RWPE1 (cell line): Measurements from ENCODE around the gene CORO2B.
"Not testable (repeated sequence)": the region's sequence is repeated elsewhere in the genome, so short reads cannot be mapped to it uniquely, and the experiment has no call there.

Source experiments
- CTCF ChIA-PET: fragments of 350-600 bp; sonication (Branson Sonifier 250); formaldehyde crosslinking; extraction: SDS; loops from one replicate; lab custom pipeline; 2021; lab: Yijun Ruan, JAX
- POLR2A ChIA-PET: fragments of 400-600 bp; formaldehyde crosslinking; extraction: SDS; loops from one replicate; lab custom pipeline; 2020; ENCODE audit warnings: antibody characterized with exemption; ENCODE audit not compliant: low non-redundant PET; lab: Yijun Ruan, JAX
- DNase-seq: peaks from one replicate; pipeline ENCODE4 v3.0.0; 2012; ENCODE audit warnings: low spot score
- H3K27ac ChIP-seq: fragments of 450-650 bp; 2 replicates; pipeline ENCODE4 v1.5.1; 2017
- TF ChIP-seq, protein P1 (sequence below): fragments of 450-650 bp; conservative IDR thresholded peaks from 2 replicates; pipeline ENCODE4 v1.5.1; 2017; ENCODE audit warnings: low read depth, mild to moderate bottlenecking

CORO2B gene

DNA sequence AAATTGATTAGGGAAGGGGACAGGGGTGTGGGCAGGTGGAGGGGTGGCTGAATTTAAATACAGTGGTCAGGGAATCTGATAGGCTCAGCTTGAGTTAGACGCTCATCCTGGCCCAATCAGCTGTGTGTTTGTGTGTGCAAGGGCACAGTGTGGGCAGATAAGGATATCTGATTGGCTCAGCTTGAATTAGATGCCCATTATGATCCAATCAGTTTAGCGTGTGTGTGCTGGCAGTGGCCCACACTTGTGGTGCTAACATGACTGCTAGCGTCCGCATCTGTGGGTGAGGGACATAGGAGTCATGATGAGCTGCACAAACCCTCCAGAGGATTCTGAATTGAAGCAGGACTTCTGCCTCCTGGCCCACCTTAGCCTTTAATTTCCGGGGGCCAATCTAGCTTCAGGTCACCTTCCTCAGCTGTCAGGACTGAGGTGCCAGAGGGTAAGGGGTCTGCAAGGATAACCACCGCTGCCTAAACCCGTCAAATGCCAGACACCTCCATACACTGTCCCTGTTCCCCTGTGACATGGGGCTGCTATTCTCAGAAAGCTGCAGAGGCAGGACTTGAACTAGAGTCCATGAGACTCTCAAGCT is 97.3 kb downstream of the CORO2B start:
- no peak overlapping the region for H3K27ac ChIP-seq
- DNase-seq, result no peak
- ChIA-PET CTCF (interaction anchor here (0.5 to 4.6 kb wide), 5 partner anchors 16 to 370 kb away, joined by 3 to 90 read pairs (median 7); no protein-coding TSS in a partner anchor), POLR2A (interaction anchor here (0.7 kb wide), 1 partner anchor 18 kb away, joined by 3 read pairs; no protein-coding TSS in a partner anchor)
- TF ChIP-seq, protein P1, sequence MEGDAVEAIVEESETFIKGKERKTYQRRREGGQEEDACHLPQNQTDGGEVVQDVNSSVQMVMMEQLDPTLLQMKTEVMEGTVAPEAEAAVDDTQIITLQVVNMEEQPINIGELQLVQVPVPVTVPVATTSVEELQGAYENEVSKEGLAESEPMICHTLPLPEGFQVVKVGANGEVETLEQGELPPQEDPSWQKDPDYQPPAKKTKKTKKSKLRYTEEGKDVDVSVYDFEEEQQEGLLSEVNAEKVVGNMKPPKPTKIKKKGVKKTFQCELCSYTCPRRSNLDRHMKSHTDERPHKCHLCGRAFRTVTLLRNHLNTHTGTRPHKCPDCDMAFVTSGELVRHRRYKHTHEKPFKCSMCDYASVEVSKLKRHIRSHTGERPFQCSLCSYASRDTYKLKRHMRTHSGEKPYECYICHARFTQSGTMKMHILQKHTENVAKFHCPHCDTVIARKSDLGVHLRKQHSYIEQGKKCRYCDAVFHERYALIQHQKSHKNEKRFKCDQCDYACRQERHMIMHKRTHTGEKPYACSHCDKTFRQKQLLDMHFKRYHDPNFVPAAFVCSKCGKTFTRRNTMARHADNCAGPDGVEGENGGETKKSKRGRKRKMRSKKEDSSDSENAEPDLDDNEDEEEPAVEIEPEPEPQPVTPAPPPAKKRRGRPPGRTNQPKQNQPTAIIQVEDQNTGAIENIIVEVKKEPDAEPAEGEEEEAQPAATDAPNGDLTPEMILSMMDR, result no peak

DNA sequence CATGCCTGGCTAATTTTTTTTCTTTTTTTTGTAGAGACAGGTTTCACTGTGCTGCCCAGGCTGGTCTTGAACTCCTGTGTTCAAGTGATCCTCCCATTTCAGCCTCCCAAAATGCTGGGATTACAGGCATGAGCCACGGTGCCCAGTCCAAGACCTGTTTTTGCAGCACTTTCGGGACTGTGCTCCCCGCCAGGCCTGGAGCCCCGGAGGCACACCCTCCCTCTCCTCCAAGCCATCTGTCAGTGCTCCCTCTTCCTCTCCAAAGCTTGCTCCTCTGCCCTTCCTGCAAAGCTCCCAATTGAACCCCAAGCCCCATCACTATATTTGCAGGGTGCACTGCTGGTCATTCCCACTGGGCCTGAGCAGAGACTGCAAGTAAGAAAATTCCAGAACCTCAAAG is 98.1 kb downstream of the CORO2B start:
- POLR2A ChIA-PET, result no interaction called here
- H3K27ac ChIP-seq, result no peak overlapping the region
- CTCF ChIA-PET, result interaction anchor here (0.6 to 0.7 kb wide), 2 partner anchors 122 to 144 kb away, joined by 3 read pairs; partner anchors contain the start of gene ANP32A
- no peak for DNase-seq
- TF ChIP-seq, protein P1, result no peak

DNA sequence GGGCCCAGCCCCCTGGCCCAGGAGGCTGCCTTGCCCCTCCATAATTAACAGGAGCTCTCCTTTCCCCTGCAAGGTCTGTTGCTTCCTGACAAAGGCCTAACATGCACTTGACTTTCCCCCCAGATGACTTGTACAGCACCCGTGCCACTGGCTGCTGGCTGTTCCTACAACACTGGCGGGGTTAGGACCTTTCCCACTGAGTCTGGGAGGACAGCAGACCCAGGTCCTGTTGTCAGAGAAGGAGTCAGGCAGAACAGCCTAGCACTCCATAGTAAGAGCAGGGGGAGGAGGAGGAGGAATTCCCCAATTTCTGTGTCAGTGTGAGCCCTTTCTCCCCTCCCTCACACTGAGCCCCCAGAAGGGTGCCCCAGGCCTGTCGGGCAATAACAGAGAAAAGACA is 99.2 kb downstream of the CORO2B start:
- no peak overlapping the region for H3K27ac ChIP-seq
- TF ChIP-seq, protein P1, result no peak
- ChIA-PET CTCF (no interaction called here), POLR2A (no interaction called here)
- no peak for DNase-seq

DNA sequence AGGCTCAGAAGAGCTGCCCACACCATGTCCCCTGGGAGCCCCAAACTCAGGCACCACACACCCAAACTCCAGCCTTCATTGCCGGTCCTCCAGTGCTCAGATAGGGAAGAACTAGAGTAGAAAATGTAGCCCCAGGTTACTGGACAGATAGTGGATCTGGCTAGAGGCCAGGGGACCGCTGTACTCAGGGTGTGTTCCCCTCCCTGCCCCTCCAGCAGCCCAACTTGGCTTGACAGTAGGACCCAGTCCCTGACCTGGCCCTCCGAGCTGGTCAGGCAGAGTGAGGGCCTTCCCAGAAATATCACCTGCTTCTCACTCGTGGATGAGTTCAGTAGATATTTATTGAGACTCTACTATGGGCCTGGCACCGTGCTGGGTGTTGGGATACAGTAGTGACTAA is 100.0 kb downstream of the CORO2B start:
- CTCF ChIA-PET, result interaction anchor here (1.5 kb wide), 1 partner anchor 119 kb away, joined by 6 read pairs; no protein-coding TSS in a partner anchor
- POLR2A ChIA-PET, result no interaction called here
- H3K27ac ChIP-seq, result no peak overlapping the region
- no peak for DNase-seq
- TF ChIP-seq, protein P1, result no peak

DNA sequence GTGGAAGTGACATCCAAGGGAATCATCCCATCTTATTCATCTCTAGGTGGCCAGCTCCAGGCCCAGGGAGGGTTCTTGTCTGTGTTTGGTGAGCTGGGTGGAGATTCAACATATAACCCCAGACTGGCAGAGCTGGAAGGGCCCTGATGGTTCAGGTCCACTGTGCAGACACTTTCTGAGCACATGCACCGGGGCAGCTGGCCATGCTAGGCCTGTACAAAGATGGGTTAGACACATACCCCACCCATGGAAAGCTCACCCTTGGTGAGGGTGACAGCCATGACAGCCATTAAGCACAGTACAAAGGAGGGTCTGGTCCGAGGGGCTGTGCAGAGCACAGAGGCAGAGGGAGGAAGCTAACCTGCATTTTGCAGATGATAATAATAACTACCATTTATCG is 100.4 kb downstream of the CORO2B start:
- POLR2A ChIA-PET, result no interaction called here
- CTCF ChIA-PET, result interaction anchor here (1.5 kb wide), 1 partner anchor 120 kb away, joined by 6 read pairs; no protein-coding TSS in a partner anchor
- no peak overlapping the region for H3K27ac ChIP-seq
- DNase-seq, result no peak
- TF ChIP-seq, protein P1, result no peak

DNA sequence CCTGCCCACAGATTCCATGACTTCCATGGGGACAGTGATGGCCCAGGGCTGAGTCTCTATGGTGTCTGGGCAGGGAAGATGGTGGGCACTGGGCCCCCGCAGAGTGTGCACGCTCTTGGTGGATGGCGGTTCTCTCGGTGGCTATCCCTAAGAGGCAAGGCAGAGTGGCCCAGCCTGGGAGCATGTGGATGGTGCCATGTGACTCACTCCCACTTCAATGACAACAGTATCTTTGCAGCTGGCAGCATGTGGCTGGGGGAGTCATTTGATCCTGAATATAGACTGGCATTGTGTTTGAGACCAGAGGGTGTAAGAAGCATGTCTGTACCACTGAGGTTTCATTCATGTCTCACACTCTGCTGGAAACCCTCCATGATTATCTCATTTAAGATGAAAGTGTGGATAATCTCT is 101.2 kb downstream of the CORO2B start:
- H3K27ac ChIP-seq, result no peak overlapping the region
- ChIA-PET CTCF (interaction anchor here (1.5 kb wide), 1 partner anchor 120 kb away, joined by 6 read pairs; no protein-coding TSS in a partner anchor), POLR2A (no interaction called here)
- TF ChIP-seq, protein P1, result no peak
- DNase-seq, result no peak

DNA sequence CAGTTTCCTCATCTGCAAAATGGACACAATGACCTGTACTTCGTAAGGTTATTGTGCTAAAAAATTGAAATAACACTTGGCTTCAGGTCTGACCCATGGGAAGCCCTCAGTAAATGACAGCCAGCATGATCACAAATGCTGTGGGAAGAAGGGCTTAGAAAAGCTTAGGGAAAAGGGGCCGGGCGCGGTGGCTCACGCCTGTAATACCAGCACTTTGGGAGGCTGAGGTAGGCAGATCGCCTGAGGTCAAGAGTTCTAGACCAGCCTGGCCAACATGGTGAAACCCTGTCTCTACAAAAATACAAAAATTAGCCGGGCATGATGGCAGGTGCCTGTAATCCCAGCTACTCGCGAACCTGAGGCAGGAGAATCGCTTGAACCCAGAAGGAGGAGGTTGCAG is 102.0 kb downstream of the CORO2B start:
- DNase-seq, H3K27ac ChIP-seq, POLR2A ChIA-PET, CTCF ChIA-PET: not testable (repeated sequence)
